Fibroblast of mammary gland (primary cell): ENCODE data around the gene NEURL4.
A peak's percentile ranks its signal among the peaks of the same experiment; 100 is the strongest.

ENCODE experiments used
- DNase-seq: peaks from one replicate; pipeline ENCODE4 v3.0.0-alpha.2; 2010; ENCODE audit warnings: low read depth
- H3K4me3 ChIP-seq: 2 replicates; pipeline ENCODE4 v1.5.1; 2011; ENCODE audit warnings: low read depth, mild to moderate bottlenecking, low read length, moderate library complexity; ENCODE audit not compliant: control insufficient read depth
- CTCF ChIP-seq: conservative IDR thresholded peaks from 2 replicates; pipeline ENCODE4 v1.5.1; 2011; ENCODE audit warnings: low read depth, low read length, inconsistent platforms; ENCODE audit not compliant: control insufficient read depth, insufficient read depth

The NEURL4 gene

GRCh38 chr17:7329374-7329996, 350 bp upstream of the NEURL4 start:
- no peak for TF ChIP-seq CTCF
- H3K4me3 ChIP-seq: peak overlapping the region; percentile 90
- peak; percentile 98 for DNase-seq

- no peak overlapping the region for H3K4me3 ChIP-seq
- no peak for TF ChIP-seq CTCF
- no peak for DNase-seq
These were observed 1.1 kb downstream of the NEURL4 start for GRCh38 chr17:7328009-7328408.

GRCh38 chr17:7327501-7327900, 1.6 kb downstream of the NEURL4 start:
- no peak for DNase-seq
- TF ChIP-seq CTCF: no peak
- no peak overlapping the region for H3K4me3 ChIP-seq

- no peak for DNase-seq
- no peak overlapping the region for H3K4me3 ChIP-seq
- no peak for TF ChIP-seq CTCF
These were observed 2.1 kb downstream of the NEURL4 start for GRCh38 chr17:7327056-7327455.

GRCh38 chr17:7326186-7326585, 2.9 kb downstream of the NEURL4 start:
- no peak for DNase-seq
- TF ChIP-seq CTCF: no peak
- no peak overlapping the region for H3K4me3 ChIP-seq

GRCh38 chr17:7325031-7325528, 4.1 kb downstream of the NEURL4 start:
- no peak overlapping the region for H3K4me3 ChIP-seq
- no peak for DNase-seq
- no peak for TF ChIP-seq CTCF

- no peak for TF ChIP-seq CTCF
- no peak overlapping the region for H3K4me3 ChIP-seq
- DNase-seq: no peak
These were observed 4.7 kb downstream of the NEURL4 start for GRCh38 chr17:7324438-7324779.
